ENCODE results near the gene AHSA1.
A peak's percentile ranks its signal among the peaks of the same experiment; 100 is the strongest.

The AHSA1 gene

GRCh38 chr14:77508876-77509275 lies 51.0 kb downstream of the AHSA1 start:
- DNase-seq (ENCODE audit: low read depth) = no peak

DNA sequence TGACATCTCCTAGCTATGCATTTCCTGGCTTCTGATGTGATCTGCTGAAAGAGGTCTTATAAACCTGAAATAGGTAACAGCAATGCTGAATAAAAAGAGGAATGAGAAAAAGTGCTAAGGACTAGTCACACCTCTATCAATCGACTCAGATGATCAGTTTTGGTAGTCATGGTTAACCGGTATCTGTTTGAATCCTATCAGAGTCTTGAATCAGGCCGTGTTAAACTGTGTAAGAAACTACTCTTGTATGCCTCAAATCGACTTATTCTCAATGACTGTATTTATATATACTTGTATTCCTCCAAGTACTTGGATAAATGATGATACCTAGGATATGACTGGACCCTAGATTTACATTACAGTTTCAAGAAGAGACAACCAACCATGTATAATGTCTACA lies 51.5 kb downstream of the AHSA1 start:
- no peak for DNase-seq (ENCODE audit: low read depth)

DNA sequence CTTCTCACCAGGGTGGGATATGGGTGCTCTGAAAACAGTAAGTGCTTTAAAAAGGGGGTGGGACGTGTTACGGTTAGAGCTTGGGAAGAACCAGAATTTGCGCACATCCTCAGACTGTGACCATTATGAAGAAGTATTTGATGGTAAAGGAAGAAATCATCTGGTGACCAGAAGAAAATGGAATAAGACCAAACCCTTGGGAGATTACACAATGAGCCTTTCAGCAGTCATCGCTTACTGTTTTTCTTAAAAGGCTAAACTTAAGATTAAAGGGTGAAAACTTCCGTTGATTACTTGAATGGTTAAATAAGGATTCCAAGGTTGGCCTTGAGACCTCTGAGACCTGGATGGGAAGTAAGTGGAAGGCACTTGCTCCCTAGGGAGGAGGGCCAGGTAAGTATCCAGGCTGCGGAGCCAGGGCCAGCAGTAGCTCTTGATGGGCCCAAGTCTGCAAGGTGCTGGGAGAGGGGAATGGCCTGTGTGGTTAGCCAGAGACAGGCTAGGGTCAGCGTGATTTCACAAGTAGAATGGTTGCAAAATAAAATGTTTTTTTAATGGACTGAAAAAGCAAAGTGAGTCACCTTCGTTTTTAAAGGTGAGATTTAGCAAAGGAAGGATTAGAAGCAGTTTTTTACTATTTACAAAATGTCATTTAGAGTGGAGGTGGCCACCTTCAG lies 53.7 kb downstream of the AHSA1 start:
- peak; percentile 58 for DNase-seq (ENCODE audit: low read depth)

- peak; percentile 43 for DNase-seq (ENCODE audit: low read depth)
Observed at GRCh38 chr14:77516126-77516525, 58.2 kb downstream of the AHSA1 start.

Data from iris pigment epithelial cell (primary cell).